ENCODE measurements around the gene M1AP.

M1AP gene

GRCh38 chr2:74668087-74668486 is 20.0 kb upstream of the M1AP start:
- Mint-ChIP-seq H3K36me3 (ENCODE audit: low read depth) (no peaks in the 10 kb centered on the region), H3K4me3 (no peak overlapping the region), H3K9me3 (no peaks in the 10 kb centered on the region), H3K27ac (no peak overlapping the region), H3K27me3 (ENCODE audit: low read depth, poor library complexity) (no peaks in the 10 kb centered on the region), H3K4me1 (peaks cover 14% of the 10 kb centered on the region)
- DNase-seq, result no peak
- TF ChIP-seq, protein P1, sequence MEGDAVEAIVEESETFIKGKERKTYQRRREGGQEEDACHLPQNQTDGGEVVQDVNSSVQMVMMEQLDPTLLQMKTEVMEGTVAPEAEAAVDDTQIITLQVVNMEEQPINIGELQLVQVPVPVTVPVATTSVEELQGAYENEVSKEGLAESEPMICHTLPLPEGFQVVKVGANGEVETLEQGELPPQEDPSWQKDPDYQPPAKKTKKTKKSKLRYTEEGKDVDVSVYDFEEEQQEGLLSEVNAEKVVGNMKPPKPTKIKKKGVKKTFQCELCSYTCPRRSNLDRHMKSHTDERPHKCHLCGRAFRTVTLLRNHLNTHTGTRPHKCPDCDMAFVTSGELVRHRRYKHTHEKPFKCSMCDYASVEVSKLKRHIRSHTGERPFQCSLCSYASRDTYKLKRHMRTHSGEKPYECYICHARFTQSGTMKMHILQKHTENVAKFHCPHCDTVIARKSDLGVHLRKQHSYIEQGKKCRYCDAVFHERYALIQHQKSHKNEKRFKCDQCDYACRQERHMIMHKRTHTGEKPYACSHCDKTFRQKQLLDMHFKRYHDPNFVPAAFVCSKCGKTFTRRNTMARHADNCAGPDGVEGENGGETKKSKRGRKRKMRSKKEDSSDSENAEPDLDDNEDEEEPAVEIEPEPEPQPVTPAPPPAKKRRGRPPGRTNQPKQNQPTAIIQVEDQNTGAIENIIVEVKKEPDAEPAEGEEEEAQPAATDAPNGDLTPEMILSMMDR (IDR thresholded peaks at IDR 0.05), result no peak

- Mint-ChIP-seq H3K4me3 (no peak overlapping the region), H3K27me3 (ENCODE audit: low read depth, poor library complexity) (peaks cover 38% of the 10 kb centered on the region), H3K36me3 (ENCODE audit: low read depth) (peaks cover 4% of the 10 kb centered on the region), H3K27ac (no peak overlapping the region), H3K4me1 (peaks cover 14% of the 10 kb centered on the region), H3K9me3 (peaks cover 4% of the 10 kb centered on the region)
- TF ChIP-seq, protein P1 (IDR thresholded peaks at IDR 0.05), result no peak
- no peak for DNase-seq
Measured at GRCh38 chr2:74659462-74659861, 11.3 kb upstream of the M1AP start.

DNA sequence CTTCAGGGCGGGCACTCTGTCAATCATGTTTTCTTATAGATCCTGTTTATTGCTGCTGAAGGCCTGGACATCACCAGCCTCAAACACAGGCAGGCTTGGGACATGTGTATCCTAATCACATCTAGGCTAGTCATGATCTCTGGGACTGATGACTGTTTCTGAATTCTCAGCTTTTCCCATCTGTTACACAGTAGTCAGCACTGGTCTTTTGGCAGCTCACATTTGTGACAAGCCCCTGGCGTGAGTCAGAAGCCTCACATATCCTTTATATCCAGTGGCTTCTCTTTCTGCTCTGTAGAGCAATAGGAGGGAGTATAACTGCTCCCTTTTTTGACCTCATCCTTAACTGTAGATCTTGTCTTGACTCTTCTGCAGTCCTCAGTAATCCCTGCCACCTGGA is 10.4 kb upstream of the M1AP start:
- Mint-ChIP-seq H3K27ac (no peak overlapping the region), H3K27me3 (ENCODE audit: low read depth, poor library complexity) (peaks cover 41% of the 10 kb centered on the region), H3K4me3 (no peak overlapping the region), H3K9me3 (peaks cover 4% of the 10 kb centered on the region), H3K36me3 (ENCODE audit: low read depth) (peaks cover 4% of the 10 kb centered on the region), H3K4me1 (peaks cover 14% of the 10 kb centered on the region)
- DNase-seq, result no peak
- TF ChIP-seq, protein P1 (IDR thresholded peaks at IDR 0.05), result no peak

GRCh38 chr2:74655579-74655978 is 7.4 kb upstream of the M1AP start:
- peaks cover 4% of the 10 kb centered on the region for H3K36me3 Mint-ChIP-seq (ENCODE audit: low read depth)
- H3K27me3 Mint-ChIP-seq (ENCODE audit: low read depth, poor library complexity), result peaks cover 51% of the 10 kb centered on the region
- no peak for DNase-seq
- peaks cover 10% of the 10 kb centered on the region for H3K9me3 Mint-ChIP-seq
- no peak overlapping the region for H3K27ac Mint-ChIP-seq
- TF ChIP-seq, protein P1 (IDR thresholded peaks at IDR 0.05), result no peak
- peak overlapping the region; percentile 85 for H3K4me3 Mint-ChIP-seq
- peaks cover 14% of the 10 kb centered on the region for H3K4me1 Mint-ChIP-seq

DNA sequence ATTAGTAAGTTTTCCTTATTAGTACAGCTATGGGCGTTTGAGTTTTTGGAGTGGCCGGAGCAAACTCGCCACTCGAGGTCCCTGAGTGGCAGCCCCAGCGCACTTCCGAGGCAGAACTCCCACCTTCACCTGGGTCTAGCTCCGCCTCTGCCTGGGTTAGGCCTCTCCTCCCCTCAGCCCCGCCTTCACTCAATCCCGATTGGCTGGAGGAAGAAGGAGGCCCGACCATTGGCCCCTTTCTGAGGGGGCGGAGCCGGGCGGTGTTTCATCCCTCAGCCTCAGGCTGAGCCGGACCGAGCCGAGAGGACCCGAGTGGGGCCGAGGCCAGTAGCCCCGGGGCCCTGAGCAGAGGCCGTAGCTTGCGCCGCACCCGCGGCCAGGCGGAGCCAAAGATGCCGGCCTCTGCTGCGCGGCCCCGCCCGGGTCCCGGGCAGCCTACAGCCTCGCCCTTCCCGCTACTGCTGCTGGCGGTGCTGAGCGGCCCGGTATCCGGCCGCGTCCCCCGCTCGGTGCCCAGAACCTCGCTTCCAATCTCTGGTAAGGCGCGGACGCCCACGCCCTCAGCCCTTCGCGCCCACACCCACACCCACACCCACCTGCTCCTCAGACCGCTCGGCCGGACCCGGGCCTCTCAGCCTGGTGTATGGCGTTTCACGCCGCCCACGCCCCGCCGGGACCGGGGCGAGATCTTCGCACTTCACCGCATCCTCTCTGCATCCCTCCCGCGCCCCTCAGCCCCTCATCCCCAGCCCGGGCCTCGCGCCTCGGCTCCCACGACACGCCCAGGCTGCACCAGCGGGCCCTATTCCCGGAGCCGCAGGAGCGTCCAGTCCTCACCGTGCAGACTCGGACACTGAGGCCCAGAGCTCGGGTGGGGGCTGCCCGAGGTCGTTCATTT is 6.1 kb upstream of the M1AP start, which contains the start of gene SEMA4F:
SEMA4F (plus strand) TSS at position 263 of the 898 bp plus-strand sequence; CDS start at position 393, 130 bp downstream.
- DNase-seq, result peak; percentile 98
- peaks cover 4% of the 10 kb centered on the region for H3K36me3 Mint-ChIP-seq (ENCODE audit: low read depth)
- H3K4me1 Mint-ChIP-seq, result peaks cover 14% of the 10 kb centered on the region
- H3K27ac Mint-ChIP-seq, result no peak within 1 kb of the TSS
- peak within 1 kb of the TSS; percentile 85 for H3K4me3 Mint-ChIP-seq
- peaks cover 57% of the 10 kb centered on the region for H3K27me3 Mint-ChIP-seq (ENCODE audit: low read depth, poor library complexity)
- H3K9me3 Mint-ChIP-seq, result peaks cover 16% of the 10 kb centered on the region
- TF ChIP-seq, protein P1 (IDR thresholded peaks at IDR 0.05), result no peak
